HG02973 (cell line): ENCODE data around the gene TSC22D3.
"Not testable (repeated sequence)": the region's sequence is repeated elsewhere in the genome, so short reads cannot be mapped to it uniquely, and the experiment has no call there.

ENCODE experiments used
- ATAC-seq: cut with Tn5 transposase; IDR thresholded peaks from one replicate; pipeline ENCODE4 v1.9.1; 2021; ENCODE audit warnings: moderate library complexity; ENCODE audit not compliant: unreplicated experiment

TSC22D3 gene

DNA sequence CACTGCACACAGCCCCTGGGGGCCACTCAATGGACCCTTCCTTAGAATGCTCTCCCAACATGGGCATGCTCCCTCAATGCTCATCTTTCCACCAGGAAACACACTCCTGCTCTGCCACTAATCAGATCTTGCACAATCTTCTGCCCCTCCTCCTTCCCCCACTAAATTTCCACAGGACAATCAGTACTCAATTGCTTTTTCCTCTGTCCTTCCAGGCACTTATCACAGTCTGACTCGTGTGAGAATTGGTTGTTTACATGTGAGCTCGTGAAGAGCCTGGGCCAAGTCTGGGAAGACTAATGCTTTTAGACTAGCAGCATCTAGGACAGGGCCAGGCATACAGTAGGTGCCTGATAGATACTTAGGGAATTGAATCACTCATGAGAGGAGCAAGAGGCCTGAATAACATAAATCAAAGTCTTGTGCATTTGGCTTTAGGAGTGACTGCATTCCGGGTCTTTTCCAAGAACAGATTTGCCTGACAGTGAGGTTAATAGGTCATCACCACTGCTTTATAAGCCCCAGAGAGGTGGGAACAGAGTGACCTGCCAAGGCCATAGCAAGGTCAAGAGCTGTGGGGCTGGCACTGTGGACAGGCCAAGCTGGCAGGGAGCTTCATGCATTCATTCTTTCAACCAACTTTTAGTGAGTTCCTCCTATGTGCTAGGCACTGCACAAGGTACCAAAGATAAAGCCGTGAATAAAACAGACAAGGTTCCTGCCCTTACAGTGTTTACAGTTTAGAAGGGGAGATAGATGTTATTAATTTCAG lies 92.3 kb downstream of the TSC22D3 start:
- no peak for ATAC-seq

DNA sequence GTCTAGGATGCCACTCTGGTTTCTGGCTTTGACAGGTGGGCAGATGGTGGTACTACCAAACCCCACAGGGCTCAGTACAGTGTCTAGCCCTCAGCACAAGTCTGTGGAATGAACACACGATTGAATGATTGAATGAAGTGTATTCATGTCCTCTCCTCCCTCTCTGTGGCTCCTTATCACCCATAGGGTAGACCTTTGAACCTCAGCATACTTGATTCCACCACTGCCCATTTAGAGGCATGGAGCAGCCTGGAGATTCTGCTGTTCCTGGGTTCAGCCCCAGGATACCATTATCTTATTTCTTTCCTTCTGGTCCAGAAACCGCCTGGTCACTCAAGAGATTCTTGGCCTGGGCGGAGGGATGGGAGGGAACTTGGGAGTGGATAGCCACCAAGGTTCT lies 93.3 kb downstream of the TSC22D3 start:
- ATAC-seq = no peak

DNA sequence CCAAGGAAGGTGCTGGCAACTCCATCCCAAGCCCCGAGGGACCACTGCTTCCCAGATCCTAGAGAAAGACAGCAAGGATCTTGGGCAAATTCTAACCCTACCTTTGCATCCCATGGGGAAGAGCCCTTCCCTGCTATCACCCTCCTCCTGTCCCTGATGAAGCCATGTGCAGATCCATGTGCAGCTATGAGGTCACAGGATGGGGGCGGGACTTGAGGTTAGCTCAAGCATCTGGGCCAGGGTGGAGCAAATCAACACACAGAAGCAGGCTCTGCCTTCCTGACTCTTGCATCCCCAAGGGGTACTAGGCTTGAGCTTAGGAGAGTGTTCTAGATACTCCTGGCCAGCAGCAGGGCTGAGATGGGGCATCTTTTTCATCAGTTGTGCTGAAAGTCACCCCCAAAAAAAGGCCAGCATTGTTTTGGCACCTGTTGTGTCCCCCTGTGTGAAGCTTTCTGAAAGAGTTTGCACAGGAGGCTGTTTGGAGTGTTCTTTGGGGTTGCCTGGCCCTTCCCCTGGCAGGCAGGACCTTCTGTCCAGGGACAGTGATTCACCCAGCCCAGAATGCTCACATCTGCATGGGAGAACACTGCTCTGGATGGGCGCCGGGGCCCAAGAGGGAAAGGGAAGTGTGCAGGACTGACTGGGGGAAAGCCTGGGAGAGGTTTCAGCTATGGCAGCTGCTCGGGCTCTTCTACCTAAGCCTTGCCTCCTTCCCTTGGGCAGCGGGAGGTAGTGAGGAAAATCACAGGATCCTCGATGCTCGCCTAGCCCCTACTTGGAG lies 96.4 kb downstream of the TSC22D3 start:
- ATAC-seq = no peak

DNA sequence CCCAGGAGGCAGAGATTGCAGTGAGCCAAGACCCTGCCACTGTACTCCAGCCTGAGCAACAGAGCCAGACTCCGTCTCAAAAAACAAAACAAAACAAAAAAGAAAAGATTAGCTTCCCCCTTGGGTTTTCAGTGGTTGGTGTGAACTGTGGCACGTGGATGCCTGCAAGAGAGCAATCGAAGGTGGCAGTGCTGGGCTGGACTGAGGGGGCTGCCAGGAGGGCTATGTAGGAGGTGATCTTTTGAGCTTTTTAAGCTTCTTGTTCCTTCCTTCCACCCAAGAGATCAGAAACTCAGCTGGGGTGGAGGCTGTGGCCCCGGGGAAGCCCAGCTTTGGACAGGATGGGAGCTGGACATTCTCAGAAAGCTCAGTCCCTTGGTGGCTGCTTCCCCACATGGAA lies 97.7 kb downstream of the TSC22D3 start:
- ATAC-seq = no peak

DNA sequence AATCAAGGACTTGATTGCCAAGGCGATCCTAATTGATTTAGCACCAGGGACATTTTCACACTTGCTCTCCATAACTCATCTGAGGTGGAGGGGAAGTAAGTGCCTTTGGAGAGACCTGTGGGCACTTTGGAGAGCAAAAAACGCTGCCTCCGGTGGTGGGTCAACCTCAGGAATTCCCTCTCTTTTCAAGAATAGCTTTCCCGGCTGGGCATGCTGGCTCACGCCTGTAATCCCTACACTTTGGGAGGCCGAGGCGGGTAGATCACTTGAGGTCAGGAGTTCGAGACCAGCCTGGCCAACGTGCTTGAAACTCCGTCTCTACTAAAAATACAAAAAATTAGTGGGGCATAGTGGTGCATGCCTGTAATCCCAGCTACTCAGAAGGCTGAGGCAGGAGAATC lies 98.1 kb downstream of the TSC22D3 start:
- no peak for ATAC-seq

DNA sequence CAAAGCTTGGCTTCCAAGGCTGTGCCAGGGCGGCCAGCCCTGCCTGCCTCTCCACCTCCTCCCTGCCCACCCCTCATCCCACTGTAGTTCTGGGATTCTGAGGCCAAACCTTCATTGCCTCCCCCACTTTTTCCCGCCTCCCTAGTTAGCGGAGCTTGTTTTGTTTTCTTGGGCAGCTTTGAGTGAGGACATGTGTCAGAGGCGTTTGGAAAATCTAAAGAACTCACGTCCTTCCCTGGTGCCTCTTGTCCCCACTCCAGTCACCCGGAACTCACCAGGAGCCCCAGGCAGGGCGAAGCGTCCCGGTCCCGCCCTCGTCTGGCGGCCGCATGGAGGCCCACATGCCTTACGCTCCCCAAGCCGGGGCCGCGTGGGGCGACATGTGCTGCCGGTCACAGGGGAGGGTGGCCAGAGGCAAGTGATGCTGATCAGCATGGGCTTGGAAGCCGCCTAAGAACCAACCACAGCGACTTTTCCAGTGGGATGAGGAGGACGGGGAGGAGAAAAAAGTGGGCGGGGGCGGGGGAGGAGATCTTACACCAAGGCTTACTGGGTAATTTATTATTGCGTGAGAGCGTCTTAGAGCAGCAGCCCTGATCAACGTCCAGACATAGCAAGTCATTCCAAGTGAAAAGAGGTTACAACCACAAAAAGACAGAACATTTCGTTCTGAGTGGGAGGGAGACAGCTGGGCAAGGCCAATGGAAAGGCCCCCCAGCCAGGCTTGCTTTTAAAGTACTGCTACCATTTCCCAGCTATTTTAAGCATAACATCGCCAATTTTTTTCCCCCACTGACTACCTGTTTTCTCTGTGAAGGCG lies 98.8 kb downstream of the TSC22D3 start:
- peak; percentile 23 for ATAC-seq

DNA sequence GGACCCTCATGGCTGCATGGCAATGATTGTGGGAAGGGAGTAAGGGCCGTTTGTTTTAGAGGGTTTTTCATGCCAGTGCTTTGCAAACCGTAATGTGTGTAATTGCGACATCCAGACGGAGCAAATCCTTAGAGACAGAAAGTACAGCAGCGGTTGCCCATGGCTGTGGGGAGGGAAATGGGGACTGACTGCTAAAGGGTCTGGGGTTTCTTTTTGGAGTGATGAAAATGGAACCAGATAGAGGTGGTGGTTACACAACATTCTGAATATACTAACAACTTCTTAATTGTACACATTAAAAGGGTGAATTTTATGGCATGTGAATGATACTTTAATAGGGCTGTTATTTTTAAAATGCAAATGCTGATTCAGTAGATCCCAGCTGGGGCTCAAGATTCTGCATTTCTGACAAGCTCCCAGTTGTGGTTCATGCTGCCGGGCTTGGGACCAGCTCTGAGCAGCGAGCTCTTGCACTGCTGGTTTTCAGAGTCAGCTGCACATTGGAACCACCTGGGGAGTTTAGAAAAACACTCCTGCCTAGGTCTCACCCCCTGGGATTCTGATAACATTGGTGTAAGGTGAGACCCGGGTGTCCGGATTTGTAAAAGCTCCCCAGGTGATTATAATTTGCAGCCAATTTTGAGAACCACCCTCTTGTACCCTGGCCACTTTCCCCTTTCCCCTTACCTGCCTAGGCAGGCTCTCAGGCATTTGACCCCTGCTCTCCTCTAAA lies 99.6 kb downstream of the TSC22D3 start:
- no peak for ATAC-seq

DNA sequence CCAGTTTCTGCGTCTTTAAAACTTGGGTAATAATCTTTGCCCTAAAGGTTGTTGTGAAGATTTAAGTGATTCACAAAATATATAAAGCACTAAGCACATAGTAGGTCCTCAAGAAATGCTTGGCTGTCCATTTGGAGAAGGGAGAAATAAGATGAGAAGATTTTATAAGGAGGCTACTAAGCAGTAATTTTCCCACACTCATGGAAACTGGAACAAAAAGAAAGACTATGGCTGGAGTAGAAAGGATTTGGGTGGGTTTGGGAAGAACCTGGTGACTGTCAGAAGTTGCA lies 100.3 kb downstream of the TSC22D3 start:
- ATAC-seq = no peak

DNA sequence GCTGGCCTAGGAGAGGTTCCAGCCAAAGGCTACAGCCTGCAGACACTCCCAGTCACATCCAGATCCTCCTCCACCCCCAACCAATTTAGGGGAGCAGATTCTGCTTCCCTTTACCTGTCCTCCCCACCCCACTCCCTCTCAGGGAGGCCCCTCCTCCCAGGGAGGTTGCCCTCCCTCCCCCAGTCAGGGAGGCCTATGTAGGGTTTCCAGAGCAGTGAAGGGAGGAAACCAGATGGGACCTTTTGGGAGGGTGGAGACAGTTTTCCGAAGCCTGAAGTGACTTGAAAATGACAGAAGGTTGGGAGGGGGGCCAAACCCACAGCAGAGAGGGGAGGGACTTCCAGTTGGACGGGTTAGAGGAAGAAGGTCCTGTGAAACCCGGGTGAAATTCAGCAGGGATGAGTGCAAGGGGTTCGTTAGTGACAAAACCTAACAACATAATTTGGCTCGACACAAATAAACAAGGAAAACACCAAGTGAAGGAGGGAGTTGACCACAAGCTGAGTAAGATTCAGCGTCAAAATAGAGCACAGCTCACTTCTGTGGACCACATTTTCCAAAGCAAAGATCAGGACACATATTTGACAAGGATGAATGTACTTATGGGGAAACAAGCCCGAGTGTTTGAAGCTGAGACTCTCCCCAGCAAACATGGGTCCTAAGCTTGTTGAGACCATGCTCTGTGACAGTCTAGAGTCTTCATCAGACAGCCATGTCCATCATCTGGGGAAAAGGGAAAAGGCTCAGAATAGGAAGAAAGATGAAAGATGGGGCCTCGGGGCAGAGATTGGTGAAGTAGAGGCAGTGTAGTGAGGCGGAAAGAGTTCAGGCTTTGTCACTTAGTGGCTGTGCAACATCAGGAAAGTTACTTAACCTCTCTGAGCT lies 100.9 kb downstream of the TSC22D3 start:
- peak; percentile 12 for ATAC-seq

DNA sequence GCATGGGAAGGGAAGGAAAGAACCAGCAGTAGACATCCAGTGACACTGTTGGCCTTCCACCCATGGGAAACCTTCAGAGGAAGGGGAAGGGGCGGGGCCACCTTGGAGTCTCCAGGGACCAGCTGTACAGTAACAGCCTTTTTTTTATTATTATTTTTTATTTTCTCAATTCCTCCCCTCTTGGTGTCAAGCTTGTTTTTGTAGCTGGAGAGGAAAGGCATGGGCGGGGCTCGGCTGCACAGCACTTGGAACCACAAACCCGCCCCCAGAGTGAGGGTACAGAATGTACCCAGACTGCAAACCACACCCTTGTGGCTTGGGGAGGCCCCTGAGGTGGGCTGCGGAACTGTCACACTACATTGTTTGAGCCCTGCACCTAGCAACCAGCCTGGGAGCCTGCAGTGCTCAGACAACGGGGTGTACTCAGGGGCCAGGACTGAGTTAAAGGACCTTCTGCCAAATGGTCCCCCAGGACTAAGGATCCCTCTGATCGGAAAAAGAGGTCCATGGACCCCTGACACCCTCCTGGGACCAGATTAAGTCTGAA lies 101.6 kb downstream of the TSC22D3 start:
- peak; percentile 81 for ATAC-seq

DNA sequence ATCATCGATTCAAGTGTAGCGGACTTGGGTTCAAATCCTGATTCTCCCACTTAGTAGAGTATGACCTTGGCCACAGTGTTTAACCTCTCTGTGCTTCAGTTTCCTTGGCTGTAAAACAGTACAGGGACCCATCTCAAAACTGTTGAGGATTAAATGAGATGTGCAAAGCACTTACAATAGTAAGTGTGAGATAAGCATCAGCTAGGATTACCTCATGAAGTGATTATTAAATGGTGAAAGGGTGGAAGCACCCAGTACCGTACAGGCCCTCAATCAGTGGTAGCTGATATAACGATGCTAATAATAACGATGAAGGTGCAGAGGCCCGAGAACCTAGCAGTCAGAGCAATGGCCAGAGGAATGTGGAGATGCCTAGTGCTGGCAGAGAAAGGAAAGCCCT lies 102.2 kb downstream of the TSC22D3 start:
- ATAC-seq = peak; percentile 3

DNA sequence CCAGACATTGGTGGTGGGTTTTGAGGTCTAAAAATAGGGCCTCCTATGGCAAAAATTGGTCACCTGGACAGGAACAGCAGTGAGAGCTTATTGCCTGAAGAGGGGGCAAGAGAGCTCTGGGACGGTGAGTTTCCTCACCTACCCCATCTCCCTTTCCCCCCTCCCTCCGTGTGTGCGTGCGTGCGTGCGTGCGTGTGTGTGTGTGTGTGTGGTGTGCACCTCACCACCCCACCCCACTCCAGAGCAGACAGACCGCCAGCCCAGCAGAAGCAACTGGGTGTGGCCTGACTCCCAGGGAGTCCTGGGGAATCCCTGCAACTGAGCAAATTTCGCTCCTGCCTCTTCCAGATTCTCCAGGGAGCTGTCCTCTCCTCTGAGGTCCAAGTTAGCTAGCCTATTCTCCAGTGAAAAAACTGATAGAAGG lies 102.6 kb downstream of the TSC22D3 start:
- ATAC-seq = peak; percentile 22

DNA sequence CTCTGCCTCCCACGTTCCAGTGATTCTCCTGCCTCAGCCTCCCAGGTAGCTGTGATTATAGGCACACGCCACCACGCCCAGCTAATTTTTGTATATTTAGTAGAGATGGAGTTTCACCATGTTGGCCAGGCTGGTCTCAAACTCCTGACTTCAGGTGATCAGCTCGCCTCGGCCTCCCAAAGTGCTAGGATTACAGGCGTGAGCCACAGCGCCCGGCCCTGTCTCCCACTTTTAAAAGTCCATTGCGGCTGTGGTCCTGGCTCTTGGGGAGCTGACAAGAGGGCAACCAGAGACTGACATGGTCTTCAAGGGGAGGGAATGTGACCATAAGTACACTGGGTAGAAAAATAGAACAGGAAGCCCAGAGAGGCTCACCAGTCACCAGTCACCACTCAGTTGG lies 104.3 kb downstream of the TSC22D3 start:
- not testable (repeated sequence) for ATAC-seq

DNA sequence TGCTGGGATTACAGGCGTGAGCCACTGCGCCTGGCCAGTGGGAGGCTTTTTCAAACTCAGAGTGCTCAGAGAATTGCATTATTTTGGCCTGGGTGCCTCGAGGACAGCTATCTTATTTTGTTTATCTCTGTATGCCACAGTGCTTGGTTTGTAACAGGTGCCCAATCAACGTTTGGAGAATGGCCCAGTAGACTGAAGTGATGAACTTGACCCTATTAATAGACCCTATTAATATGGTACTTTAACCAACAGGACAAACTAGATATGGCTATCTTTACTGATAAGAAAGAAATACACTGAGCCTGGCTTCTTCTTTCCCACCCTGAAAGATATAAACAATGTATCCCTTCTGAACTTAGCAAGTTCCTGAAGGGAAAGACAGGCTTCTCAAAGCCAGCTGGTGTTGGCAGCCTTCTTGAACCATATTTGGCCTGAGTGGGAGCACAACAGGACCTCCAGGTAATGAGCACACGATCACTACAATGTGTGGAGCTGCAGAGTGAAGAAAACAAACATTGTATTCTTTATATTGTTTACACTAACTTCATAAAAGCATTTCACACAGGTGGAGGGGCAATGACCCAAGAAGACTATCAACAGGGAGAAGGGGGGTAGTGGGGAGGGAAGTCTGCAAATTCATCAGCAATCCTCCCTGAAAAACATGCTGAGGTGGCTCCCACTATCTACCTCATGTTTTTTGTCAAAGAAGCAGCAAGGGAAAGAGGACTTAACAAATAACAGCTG lies 105.5 kb downstream of the TSC22D3 start:
- ATAC-seq = no peak

DNA sequence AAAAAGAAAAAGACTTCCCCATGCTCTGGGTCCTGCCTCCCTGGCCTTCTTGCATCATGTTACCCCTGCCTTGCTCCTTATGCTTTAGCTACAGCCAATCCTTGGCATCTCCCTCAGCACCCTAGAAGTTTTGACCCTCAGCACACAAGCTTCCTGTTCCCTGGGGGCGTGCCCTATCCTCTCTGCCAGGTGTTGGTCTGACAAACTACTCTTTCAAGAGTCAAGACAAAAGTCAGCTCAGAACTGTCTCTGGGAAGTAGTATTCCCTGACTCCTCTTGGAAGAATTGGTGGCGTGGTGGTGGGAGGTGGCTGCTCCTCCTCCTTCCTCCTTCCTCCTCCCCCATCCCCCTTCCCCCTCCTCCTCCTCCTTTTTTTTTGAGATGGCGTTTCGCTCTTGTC lies 106.3 kb downstream of the TSC22D3 start:
- ATAC-seq = no peak

DNA sequence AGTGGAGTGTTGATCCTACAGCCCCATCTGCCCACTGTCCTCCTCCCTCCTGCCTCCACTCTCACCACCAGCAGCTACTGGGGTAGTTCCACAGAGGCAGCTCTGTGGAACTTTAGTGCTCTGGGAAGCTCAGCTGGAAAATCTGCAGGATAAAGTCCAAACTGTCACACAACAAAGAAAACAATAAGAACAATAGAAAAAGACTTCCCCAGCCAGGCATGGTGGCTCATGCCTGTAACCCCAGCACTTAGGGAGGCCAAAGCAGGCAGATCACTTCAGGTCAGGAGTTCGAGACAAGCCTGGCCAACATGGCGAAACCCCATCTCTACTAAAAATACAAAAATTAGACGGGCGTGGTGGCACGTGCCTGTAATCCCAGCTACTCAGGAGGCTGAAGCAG lies 106.9 kb downstream of the TSC22D3 start:
- ATAC-seq = not testable (repeated sequence)

DNA sequence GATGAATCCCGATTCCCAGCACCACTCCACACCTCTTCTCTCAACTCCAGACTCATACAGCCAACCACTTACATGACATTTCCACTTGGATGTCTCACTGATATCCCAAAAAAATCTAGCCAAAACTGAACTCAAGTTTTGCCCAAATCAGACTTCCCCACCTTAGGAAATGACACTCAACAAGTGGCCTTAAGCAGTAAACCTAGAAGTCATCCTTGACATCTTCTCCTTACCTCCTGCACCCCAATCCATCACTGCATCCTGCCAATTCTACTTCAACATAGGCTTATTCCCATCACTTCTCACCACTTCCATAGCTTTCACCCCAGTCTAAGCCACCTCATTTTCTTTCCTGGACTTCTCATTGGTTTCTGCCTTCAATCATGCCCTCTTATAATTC lies 108.2 kb downstream of the TSC22D3 start:
- no peak for ATAC-seq

DNA sequence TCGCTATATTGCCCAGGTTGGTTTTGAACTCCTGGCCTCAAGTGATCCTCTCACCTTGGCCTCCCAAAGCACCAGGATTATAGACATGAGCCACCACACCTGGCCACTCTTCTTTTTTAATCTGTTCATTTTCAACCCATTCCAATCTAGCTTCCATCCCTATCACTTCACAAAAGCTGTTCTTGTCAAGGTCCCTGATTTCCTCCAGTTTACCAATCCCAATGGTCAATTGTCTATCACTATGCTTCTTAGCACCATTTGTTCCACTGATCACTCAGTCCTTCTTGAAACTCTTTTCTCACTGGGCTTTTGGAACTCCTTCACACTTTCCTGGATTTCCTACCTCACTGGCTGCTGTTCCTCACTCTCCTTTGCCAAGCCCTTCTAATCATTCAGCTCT lies 108.7 kb downstream of the TSC22D3 start:
- ATAC-seq = no peak
